HG03103 (cell line): ENCODE measurements around the gene FRMPD2.
"Not testable (repeated sequence)": the region's sequence is repeated elsewhere in the genome, so short reads cannot be mapped to it uniquely, and the experiment has no call there.

Experiments
- ATAC-seq: cut with Tn5 transposase; IDR thresholded peaks from one replicate; pipeline ENCODE4 v1.9.1; 2021; ENCODE audit warnings: low read depth; ENCODE audit not compliant: unreplicated experiment

The FRMPD2 gene

GRCh38 chr10:48143721-48144642, 130.5 kb downstream of the FRMPD2 start:
- not testable (repeated sequence) for ATAC-seq

- ATAC-seq, result not testable (repeated sequence)
Observed at GRCh38 chr10:48140949-48141348, 133.5 kb downstream of the FRMPD2 start.

- ATAC-seq, result not testable (repeated sequence)
Observed at GRCh38 chr10:48139953-48140850, 134.3 kb downstream of the FRMPD2 start.

GRCh38 chr10:48128954-48129353, 145.5 kb downstream of the FRMPD2 start:
- not testable (repeated sequence) for ATAC-seq

GRCh38 chr10:48126251-48126650, 148.2 kb downstream of the FRMPD2 start:
- ATAC-seq, result not testable (repeated sequence)

GRCh38 chr10:48125631-48126030, 148.9 kb downstream of the FRMPD2 start:
- ATAC-seq, result not testable (repeated sequence)

- ATAC-seq, result not testable (repeated sequence)
Observed at GRCh38 chr10:48122618-48123017, 151.9 kb downstream of the FRMPD2 start.

- not testable (repeated sequence) for ATAC-seq
Observed at GRCh38 chr10:48110277-48110676, 164.2 kb downstream of the FRMPD2 start.
